A549 (cell line): ENCODE measurements around the gene NIM1K.

Experiments
- CHD4 ChIP-seq: fragments of 200-600 bp; sonication (generic); IDR thresholded peaks from 2 replicates; pipeline ENCODE4 v1.6.1; 2016; ENCODE audit warnings: antibody characterized with exemption, mild to moderate bottlenecking, borderline replicate concordance
- NFE2L2 ChIP-seq: fragments of 150-350 bp; conservative IDR thresholded peaks from 2 replicates; pipeline ENCODE4 v1.6.1; 2014; ENCODE audit warnings: low read length
- POLR2A ChIP-seq: IDR thresholded peaks from 2 replicates; pipeline ENCODE4 v1.6.1; 2012; ENCODE audit warnings: mild to moderate bottlenecking, low read length
- POLR2AphosphoS2 ChIP-seq: conservative IDR thresholded peaks from 2 replicates; pipeline ENCODE4 v1.6.1; 2012; ENCODE audit warnings: low read length, improper control_type of control experiment, inconsistent platforms
- RFX5 ChIP-seq: fragments of 450-650 bp; IDR thresholded peaks from 2 replicates; pipeline ENCODE4 v1.7.1; 2014; ENCODE audit warnings: antibody characterized with exemption, mild to moderate bottlenecking, moderate library complexity
- TF ChIP-seq, protein P1 (sequence below): fragments of >200 bp; sonication (Bioruptor Twin); formaldehyde crosslinking; IDR thresholded peaks from 3 replicates; pipeline ENCODE4 v1.5.1; 2016

GRCh38 chr5:43274435-43275114 is 82.5 kb downstream of the NIM1K start:
- no peak for TF ChIP-seq RFX5
- TF ChIP-seq CHD4: no peak
- TF ChIP-seq, protein P1, sequence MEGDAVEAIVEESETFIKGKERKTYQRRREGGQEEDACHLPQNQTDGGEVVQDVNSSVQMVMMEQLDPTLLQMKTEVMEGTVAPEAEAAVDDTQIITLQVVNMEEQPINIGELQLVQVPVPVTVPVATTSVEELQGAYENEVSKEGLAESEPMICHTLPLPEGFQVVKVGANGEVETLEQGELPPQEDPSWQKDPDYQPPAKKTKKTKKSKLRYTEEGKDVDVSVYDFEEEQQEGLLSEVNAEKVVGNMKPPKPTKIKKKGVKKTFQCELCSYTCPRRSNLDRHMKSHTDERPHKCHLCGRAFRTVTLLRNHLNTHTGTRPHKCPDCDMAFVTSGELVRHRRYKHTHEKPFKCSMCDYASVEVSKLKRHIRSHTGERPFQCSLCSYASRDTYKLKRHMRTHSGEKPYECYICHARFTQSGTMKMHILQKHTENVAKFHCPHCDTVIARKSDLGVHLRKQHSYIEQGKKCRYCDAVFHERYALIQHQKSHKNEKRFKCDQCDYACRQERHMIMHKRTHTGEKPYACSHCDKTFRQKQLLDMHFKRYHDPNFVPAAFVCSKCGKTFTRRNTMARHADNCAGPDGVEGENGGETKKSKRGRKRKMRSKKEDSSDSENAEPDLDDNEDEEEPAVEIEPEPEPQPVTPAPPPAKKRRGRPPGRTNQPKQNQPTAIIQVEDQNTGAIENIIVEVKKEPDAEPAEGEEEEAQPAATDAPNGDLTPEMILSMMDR: no peak
- TF ChIP-seq POLR2A: no peak
- TF ChIP-seq POLR2AphosphoS2: no peak
- TF ChIP-seq NFE2L2: no peak
